HG02678 (cell line): ENCODE data around the gene B4GALNT1.

ENCODE experiments used
- ATAC-seq: cut with Tn5 transposase; IDR thresholded peaks from one replicate; pipeline ENCODE4 v1.9.1; 2021; ENCODE audit warnings: mild to moderate bottlenecking, moderate library complexity; ENCODE audit not compliant: unreplicated experiment

B4GALNT1 gene

GRCh38 chr12:57609781-57610553 is 23.0 kb downstream of the B4GALNT1 start:
- ATAC-seq: no peak

GRCh38 chr12:57609101-57609780 is 23.8 kb downstream of the B4GALNT1 start:
- ATAC-seq: no peak

GRCh38 chr12:57607958-57608663 is 24.9 kb downstream of the B4GALNT1 start:
- no peak for ATAC-seq

DNA sequence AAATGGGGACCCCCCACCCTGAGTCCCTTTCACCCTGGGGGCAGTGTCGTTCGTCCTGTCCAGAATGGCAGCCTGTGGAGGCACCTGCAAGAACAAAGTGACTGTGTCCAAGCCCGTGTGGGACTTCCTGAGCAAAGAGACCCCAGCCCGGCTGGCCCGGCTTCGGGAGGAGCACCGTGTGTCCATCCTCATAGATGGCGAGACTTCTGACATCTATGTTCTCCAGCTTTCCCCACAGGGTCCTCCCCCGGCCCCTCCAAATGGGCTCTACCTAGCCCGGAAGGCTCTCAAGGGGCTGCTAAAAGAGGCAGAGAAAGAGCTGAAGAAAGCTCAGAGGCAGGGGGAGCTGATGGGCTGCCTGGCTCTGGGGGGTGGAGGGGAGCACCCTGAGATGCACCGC is 26.2 kb downstream of the B4GALNT1 start:
- ATAC-seq: no peak

- ATAC-seq: no peak
Measured at GRCh38 chr12:57606399-57606798, 26.6 kb downstream of the B4GALNT1 start.

DNA sequence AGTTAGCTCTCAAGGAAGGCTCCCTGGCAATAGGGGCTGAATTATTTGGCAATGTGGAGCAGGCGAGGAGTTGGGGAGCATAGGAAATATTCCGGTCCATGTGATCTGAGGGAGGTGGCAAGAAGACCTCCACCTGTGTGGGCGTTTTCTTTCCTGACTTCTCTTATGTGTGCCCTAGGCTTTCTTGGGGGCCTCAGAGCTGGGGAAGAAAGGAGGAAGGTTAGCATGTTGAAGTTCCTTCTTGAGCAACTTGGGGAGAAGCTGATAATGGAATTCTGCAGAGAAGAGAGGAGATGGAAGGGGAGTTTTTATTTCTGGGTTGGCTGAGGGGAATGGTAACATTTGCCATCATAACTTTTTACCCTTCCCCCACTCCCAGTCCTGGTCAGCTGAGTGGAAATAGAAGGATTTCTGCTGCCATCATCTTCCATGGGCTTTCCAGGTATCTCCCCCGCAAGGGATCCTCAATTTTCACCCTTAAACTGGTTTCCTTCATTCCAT is 27.1 kb downstream of the B4GALNT1 start:
- ATAC-seq: no peak

DNA sequence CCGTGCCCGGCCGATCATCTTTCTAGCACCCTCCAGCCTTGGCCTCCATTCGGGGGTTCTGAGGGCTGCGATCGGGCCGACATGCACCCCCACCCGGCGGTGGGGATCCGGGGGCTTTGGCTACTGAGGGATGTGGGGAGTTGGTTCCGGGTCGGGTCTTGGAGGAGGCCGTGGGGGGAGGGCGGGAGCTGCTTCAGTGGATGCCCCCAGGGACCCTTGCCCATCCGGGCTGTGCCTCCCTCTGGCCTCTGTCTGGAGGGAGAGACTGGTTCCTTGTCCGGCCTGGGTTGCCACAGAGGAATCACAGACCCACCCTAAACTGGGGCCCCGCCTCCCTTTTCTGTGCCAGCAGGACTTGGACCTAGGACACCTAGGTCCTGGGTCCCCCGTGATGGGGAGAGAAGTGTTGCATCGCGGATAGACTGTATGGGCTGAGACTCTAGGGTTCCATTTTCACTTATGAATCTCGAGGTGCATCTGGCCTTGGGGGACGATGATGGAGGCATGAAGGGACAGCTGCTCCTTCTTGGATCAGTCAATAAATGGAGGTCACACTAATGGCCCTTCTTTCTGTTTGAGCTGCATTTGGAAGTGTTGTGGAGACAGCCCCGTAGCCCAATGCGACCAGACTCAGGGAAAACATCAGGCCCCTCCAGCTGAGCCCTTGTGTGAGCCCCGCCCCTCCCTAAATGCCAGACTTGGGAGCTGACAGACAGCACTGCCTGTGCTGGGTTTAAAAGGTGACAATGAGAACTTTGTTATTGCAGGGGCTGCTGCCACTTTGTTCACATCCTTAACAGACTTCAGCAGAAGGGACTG is 27.8 kb downstream of the B4GALNT1 start:
- no peak for ATAC-seq

DNA sequence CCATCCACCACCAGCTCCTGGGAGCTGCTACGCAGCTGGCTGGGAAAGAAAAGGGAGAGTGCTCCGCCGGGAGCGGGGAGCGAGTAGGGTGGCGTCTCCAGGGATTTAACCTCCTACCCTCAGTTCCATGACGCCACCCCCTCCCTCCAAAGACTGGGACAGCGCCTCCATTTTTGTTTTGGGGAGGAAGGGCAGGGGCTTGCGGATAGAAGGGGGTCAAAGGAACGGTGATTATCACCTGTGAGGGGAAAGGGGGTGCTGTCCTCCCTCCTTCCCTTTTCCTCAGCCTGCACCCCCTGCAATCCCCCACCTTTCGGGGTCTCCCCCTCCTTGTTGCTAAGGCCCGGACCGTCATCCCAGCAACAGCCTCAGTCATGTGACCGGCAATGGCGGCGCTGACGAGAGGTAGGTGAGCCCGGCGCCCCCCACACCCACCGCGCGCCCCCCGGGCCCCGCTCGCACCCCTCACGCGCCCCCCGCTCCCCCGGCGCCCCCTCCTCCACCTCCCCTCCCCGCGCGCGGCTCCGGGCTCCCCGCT is 28.5 kb downstream of the B4GALNT1 start, which contains the start of gene DTX3:
Gene DTX3 (plus strand): TSS at position 371 of the 538 bp plus-strand sequence. CDS start 1,694 bp downstream, outside the sequence.
- peak; percentile 78 for ATAC-seq

DNA sequence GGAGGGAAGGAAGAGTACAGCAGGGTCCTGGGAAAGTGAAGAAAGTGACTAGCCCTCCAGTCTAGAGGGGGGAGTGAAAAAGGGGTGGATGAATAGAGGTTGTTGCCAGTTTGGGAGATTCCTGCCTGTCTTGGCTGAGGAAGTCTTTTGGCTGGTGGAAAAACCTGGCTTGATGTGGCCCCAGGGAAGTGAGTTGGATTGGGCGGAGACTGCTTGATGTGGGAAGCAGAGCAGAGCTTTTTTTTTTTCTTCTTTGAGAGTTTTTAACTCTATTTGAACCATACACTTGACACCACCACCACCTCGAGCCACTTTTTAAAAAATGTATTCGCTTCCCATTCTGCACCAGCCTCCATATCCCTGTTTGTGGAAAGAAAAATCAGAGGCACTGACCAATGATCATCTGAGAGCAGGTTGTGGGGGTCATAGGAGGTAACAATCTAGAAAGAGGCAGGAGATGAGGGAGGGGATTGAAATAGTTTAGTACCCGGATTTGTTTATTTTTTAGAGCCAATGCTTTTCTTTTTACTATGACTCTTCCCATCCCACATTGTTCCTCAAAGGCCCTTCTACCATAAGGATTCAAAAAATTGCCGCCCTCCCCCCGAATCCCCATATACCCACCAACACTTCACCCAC is 29.1 kb downstream of the B4GALNT1 start:
- ATAC-seq: no peak

DNA sequence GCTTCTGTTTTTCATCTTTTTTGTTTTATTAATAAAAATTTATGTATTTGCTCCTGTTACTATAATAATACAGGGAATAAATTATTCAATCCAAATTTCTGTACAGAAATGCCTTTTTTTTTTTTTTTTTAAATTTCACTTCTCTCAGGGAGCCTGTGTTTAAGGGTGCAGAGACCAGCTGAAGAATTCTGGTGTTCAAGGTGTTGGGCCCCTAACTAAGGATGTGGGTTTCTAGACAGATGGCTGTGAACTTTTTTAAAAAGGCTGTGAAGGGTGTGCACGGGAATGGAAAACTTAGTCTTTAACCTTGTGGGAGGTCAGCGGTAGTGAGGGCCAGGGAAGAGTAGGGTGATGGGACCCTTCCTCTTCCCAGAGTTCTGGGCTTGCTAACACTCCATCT is 29.7 kb downstream of the B4GALNT1 start:
- ATAC-seq: no peak

GRCh38 chr12:57602544-57602943 is 30.5 kb downstream of the B4GALNT1 start:
- ATAC-seq: no peak

DNA sequence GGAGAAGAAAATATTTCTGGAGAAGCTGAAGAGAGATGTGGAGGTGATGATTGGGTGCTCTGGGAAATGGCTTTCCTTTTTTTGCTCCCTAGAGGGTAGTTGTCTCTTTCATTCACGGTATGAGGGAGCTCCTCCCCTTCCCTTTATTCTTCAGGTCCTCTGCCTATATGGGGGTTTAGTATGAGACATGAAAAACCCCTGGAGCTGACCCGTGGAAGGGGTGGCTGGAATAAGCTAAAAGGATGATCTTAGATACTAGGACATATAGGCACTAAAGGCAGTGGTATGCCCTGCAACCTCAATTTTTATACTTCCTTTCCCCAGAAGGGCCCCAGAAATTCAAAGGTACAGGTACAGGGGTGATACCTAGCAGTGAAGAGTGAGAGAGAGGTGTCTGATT is 32.6 kb downstream of the B4GALNT1 start:
- no peak for ATAC-seq

DNA sequence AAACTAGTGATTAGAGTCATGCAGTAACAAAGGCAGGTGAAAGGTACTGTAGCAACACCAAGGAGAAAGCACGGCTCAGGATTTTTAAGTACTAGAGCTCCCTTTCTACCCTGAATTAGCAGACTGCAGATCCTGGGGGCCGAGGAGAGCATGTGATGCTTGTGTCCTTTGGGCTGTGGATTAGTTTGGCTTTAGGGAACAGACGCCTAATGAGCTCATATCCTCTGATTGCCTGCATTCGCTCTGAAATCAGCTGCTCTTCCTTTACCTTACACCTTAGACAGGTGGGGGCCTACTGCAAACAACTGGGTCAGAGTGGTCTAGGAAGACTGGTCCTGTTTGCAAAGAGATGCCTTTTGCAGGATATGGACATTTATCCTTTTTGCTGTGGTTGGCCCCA is 39.8 kb downstream of the B4GALNT1 start:
- no peak for ATAC-seq

GRCh38 chr12:57592551-57593165 is 40.3 kb downstream of the B4GALNT1 start:
- no peak for ATAC-seq

DNA sequence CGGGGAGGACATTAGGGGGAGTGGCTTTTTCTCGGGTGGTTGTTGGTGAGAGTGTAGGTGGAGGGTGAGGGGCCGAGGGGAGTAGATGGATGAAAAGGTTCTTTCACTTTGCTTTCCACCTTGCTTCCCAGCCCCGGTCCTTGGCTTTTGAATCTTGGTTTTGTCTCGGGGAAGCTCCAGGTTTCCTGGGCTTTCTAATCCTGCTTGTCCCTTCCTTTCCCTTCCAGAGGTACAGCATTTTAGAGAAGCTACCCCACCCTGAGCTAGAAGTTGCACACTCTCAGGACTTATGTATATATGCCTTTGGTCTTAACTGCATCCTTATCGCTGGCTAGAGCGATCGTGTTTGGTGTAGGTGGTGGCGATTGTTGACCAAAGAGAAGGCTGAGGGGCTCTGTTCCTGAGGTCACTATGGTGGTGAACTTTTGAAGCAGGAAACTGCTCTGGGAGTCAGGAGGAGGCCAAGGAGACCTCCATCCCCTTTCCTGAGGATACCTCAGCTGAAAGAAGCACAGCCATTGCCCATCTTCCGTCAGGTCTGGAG is 41.1 kb downstream of the B4GALNT1 start:
- no peak for ATAC-seq

DNA sequence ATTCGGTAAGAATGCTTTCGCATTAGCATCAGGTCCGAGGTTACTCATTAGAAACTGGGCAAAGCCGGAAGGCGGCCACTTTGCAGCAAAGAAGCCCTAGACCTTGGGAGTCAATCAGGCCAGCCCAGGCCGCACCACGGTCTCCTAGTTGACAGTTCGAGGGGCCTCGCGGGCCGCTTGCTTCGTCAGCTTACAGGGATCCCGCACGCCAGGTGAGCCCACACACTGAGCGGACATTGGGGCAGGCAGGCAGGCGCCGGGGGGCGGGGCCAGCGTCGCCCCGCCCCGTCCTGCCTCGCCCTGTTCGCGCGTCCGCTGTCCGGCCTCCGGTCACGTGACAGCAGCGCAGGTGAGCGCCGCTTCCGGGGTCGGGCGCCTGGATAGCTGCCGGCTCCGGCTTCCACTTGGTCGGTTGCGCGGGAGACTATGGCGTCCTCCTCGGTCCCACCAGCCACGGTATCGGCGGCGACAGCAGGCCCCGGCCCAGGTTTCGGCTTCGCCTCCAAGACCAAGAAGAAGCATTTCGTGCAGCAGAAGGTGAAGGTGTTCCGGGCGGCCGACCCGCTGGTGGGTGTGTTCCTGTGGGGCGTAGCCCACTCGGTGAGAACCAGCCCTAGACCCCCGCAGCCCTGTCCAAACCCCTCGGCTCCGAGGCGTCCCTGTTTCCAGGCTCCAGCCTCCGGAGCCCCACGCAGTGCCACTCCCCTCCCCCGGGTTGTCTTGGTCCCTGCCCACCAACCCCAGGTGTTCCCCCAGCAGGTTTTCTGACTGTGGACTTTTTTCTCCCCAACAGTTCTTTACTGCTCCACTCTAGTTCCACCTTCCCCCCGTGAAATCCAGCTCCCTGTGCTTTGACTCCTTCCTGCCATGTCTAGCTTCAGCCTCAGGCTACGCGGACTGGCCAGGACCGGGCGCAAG is 41.9 kb downstream of the B4GALNT1 start, which contains the start of gene PIP4K2C:
Gene PIP4K2C (plus strand): TSS at position 329 of the 918 bp plus-strand sequence. CDS start 98 bp downstream, at position 427.
- ATAC-seq: peak; percentile 98

GRCh38 chr12:57590479-57590863 is 42.5 kb downstream of the B4GALNT1 start:
- ATAC-seq: no peak
